ENCODE data around the gene TSPAN33.

DNA sequence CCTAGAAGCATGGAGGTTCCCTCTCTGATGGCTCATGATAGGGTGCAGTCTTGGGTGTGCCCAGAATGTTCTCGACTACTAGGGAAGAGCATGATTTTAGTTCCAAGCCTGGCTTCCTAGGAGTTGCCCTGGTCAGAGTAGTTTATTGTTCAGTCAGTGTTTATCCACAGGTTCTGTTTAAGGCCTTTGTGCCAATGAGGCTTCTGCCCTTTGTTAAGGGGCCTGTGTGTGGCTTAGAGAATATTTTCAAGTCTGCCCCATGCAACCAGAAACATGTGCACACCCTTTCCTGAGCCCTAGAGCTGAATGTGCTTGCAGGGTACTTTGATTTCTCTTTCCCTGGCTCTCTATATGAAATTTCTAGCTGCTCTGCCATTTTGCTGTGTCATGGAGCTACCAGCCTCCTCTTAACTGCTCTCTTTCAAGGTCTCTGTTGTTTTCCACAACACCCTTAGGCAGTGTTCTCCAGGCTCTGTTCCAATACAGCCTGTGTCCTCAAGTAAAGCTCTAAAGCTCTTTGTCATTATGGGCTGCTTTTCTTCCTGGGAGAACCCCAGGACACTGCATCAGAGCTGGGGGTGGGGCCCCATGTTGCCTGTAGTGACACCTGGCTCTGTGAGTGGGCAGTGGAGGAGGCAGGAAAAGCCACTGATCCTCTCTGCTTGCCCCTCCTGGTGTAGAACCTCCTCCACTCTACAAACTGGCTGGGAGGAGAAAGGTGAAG, 34.1 kb upstream of the TSPAN33 start:
- TF ChIP-seq, protein P1, sequence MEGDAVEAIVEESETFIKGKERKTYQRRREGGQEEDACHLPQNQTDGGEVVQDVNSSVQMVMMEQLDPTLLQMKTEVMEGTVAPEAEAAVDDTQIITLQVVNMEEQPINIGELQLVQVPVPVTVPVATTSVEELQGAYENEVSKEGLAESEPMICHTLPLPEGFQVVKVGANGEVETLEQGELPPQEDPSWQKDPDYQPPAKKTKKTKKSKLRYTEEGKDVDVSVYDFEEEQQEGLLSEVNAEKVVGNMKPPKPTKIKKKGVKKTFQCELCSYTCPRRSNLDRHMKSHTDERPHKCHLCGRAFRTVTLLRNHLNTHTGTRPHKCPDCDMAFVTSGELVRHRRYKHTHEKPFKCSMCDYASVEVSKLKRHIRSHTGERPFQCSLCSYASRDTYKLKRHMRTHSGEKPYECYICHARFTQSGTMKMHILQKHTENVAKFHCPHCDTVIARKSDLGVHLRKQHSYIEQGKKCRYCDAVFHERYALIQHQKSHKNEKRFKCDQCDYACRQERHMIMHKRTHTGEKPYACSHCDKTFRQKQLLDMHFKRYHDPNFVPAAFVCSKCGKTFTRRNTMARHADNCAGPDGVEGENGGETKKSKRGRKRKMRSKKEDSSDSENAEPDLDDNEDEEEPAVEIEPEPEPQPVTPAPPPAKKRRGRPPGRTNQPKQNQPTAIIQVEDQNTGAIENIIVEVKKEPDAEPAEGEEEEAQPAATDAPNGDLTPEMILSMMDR (IDR thresholded peaks at IDR 0.05; ENCODE audit: low read length) = no peak
- TF ChIP-seq EZH2 (IDR thresholded peaks at IDR 0.05; ENCODE audit: borderline replicate concordance, low read length) = no peak
